Heart right ventricle (tissue), 16 donors: ENCODE measurements around the gene PRKAG2. TPM values are rescaled to one million over a fixed set of nuclear protein-coding genes. Genes with fewer than 3 reads are reported as not detected.

ENCODE experiments used
- ATAC-seq, 8 donors: fragments of 200-7000 bp; cut with Tn5 transposase; one replicate each; pipeline ENCODE4 v1.9.1; 2020; ENCODE audit warnings: mild to moderate bottlenecking in 8 of 8, moderate library complexity in 8 of 8, moderate number of reproducible peaks in 1 of 8
- DNase-seq, 2 donors: peaks; one replicate each; pipeline ENCODE4 v3.0.0-alpha.2; 2020
- H3K27ac ChIP-seq, 10 donors: fragments of 200-600 bp; sonication (generic) in 2 of 10; one replicate each; pipeline versions ENCODE4 v1.5.0 to v1.8.0; 2020 to 2022; ENCODE audit warnings: mild to moderate bottlenecking in 3 of 10
- H3K27me3 ChIP-seq, 7 donors: fragments of 200-600 bp; one replicate each; pipeline ENCODE4 v1.8.0; 2021 to 2022; ENCODE audit warnings: mild to moderate bottlenecking in 2 of 7
- H3K36me3 ChIP-seq, 9 donors: fragments of 200-600 bp; sonication (generic) in 1 of 9; one replicate each; pipeline versions ENCODE4 v1.5.0 to v1.8.0; 2020 to 2022; ENCODE audit warnings: mild to moderate bottlenecking in 2 of 9
- H3K4me1 ChIP-seq, 9 donors: fragments of 200-600 bp; sonication (generic) in 1 of 9; one replicate each; pipeline versions ENCODE4 v1.5.0 to v1.8.0; 2020 to 2022; ENCODE audit warnings: mild to moderate bottlenecking in 4 of 9
- H3K4me3 ChIP-seq, 10 donors: fragments of 200-600 bp; sonication (generic) in 2 of 10; one replicate each; pipeline versions ENCODE4 v1.5.0 to v1.8.0; 2020 to 2022; ENCODE audit warnings: mild to moderate bottlenecking in 7 of 10, moderate library complexity in 2 of 10
- H3K9me3 ChIP-seq, 11 donors: fragments of 200-600 bp in 10 of 11; sonication (generic) in 2 of 11; one replicate each; pipeline versions ENCODE4 v1.5.0 to v1.8.0; 2013 to 2022; ENCODE audit warnings: mild to moderate bottlenecking in 2 of 11, control low read depth in 1 of 11, moderate library complexity in 1 of 11
- WGBS, 2 donors: extraction: QIAGEN DNeasy Blood & Tissue Kit; methylation state at CpG; one replicate each; pipeline ENCODE4 v1.1.7; 2013; ENCODE audit warnings: inconsistent platforms in 1 of 2; 5-methylcytosine and 5-hydroxymethylcytosine counted together
- intact Hi-C, 10 donors: fragments of 100-400 bp; cut with DNase I; formaldehyde crosslinking; loops; one replicate each; pipeline versions ENCODE4 v1.11.1 to v1.14.2; 2022
- polyA plus RNA-seq, 2 donors: library from polyadenylated mRNA; stranded (reverse); fragments of 200-250 nt; gene quantifications; one replicate each; pipeline ENCODE4 v1.2.3, GENCODE V29; 2013
- total RNA-seq, 10 donors: library from RNA; stranded (reverse); fragmentation: NEBNext Ultra II Directional in 3 of 10; extraction: Animal tissue kit (Norgen Biotek cat#: 25700) in 3 of 10; gene quantifications; one replicate each; pipeline versions ENCODE4 v1.2.1 to v1.2.4, GENCODE V29; 2021 to 2023
- TF ChIP-seq, protein P1 (sequence below), 9 donors: fragments of 200-600 bp; sonication (generic) in 2 of 9; IDR thresholded peaks; one replicate each; pipeline versions ENCODE4 v1.5.0 to v1.8.0; 2021 to 2022; ENCODE audit warnings: antibody characterized with exemption in 9 of 9, mild to moderate bottlenecking in 5 of 9, moderate library complexity in 1 of 9
- donor health status: Arrhythmogenic right ventricular cardiomyopathy.
- donor health status: ischemic (EF 13 %, LVEDD 7.1; RV severe dilation, severe dysfunction).
- donor health status: healthy with polysubstance abuse.
- donor health status: DM: no; HTN: yes; CAD: no.
- donor health status: DM: no; HTN: no; CAD: no.
- donor health status: ischemic (EF 25% LVEDD 6.9; RV normal size, moderate dysfunction).
- donor health status: ischemic (EF 25% LVEDD 5.7; RV mildly dilated, moderate dysfunction).
- donor health status: healthy.
- donor health status: DM: yes; HTN: yes; CAD: no.
- donor health status: Ischemic cardiomyopathy.
- donor health status: ischemic (EF 35%, LVEDD 5.7; RV mildly dilated, moderate dysfunction).
- donor health status: nonischemic (EF 11% LVEDD 7.7; RV severe dilation, severe dysfunction).
- donor health status: DM: yes; HTN: yes; CAD: no.
- donor health status: PGD.
- donor health status: ischemic (EF 29% LVEDD 5.4; RV normal size, mild dysfunction).
- donor health status: nonischemic (EF 23%, LVEDD 6.1; RV moderate dilation, normal function).

Gene PRKAG2
- total and polyA plus RNA-seq, 12 donors: 52.4 to 156 (median 114) TPM

DNA sequence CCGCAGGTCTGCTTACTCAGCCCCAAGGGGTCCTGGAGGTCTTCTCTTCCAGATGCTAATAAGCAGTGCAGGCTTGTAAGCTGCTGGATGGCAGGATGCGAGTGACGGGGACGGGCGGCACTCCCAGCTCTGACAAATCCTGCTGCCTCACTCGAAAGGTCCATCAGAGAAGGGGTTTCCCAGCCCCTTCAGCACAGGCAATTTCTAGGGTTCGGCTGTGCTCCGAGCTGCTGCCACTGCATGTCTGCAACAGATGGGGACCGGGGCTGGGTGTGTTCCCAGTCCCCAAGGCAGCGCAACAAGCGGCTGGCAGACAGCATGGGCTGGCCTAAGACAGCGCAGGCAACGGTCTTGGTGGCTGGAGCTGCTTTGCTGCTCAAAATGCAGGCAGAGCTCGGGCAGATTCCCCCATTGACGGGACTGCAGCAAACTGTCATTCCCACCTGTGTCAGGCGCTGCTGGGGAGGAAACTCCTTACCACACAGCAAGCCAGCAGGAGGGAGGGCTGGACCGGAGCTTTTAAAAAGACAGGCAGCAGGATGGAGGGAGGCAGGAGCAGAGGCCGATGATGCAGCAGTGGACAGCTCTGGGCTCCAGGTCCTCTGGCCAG, 62.4 kb downstream of the PRKAG2 start:
- no peak for DNase-seq

DNA sequence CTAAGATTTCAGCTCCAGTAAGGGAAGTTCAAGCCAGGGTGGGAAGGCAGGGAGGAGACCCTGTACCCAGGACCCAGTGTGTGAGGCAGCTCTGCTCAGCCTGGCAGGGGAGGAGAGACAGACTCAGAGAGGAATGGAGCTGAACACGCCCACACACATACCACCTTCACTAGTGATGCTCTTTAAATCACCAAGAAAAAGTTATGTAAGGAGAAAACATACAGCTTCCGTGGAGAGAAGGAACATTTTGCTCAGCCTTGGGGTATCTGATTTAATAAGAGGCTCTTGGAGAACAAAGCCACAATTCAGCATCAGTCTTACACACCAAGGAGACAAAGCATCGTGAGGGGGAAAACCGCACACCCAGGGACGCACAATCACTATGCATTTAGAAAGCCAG, 62.9 kb downstream of the PRKAG2 start:
- no peak for ATAC-seq
- intact Hi-C loops: no loop called here
- DNase-seq: no peak
- WGBS, 2 donors: 79 to 80% methylated on average over 5 of the region's 5 CpGs
- no peaks in the 10 kb centered on the region for H3K9me3 ChIP-seq
- TF ChIP-seq, protein P1, sequence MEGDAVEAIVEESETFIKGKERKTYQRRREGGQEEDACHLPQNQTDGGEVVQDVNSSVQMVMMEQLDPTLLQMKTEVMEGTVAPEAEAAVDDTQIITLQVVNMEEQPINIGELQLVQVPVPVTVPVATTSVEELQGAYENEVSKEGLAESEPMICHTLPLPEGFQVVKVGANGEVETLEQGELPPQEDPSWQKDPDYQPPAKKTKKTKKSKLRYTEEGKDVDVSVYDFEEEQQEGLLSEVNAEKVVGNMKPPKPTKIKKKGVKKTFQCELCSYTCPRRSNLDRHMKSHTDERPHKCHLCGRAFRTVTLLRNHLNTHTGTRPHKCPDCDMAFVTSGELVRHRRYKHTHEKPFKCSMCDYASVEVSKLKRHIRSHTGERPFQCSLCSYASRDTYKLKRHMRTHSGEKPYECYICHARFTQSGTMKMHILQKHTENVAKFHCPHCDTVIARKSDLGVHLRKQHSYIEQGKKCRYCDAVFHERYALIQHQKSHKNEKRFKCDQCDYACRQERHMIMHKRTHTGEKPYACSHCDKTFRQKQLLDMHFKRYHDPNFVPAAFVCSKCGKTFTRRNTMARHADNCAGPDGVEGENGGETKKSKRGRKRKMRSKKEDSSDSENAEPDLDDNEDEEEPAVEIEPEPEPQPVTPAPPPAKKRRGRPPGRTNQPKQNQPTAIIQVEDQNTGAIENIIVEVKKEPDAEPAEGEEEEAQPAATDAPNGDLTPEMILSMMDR (IDR thresholded peaks at IDR 0.05): no peak
- H3K27me3 ChIP-seq: no peaks in the 10 kb centered on the region
- no peak overlapping the region for H3K27ac ChIP-seq
- no peaks in the 10 kb centered on the region for H3K36me3 ChIP-seq
- peaks cover 0 to 9% (median 0%) of the 10 kb centered on the region in 9 donors for H3K4me1 ChIP-seq
- H3K4me3 ChIP-seq: no peak overlapping the region

More for the DNA sequence above, 62.4 kb downstream of the PRKAG2 start:
- 61 to 71% methylated on average over 18 of the region's 18 CpGs for WGBS, 2 donors
- H3K4me3 ChIP-seq: no peak overlapping the region
- H3K9me3 ChIP-seq: no peaks in the 10 kb centered on the region
- TF ChIP-seq, protein P1 (IDR thresholded peaks at IDR 0.05): no peak
- no peak for ATAC-seq
- H3K36me3 ChIP-seq: no peaks in the 10 kb centered on the region
- H3K27ac ChIP-seq: no peak overlapping the region
- intact Hi-C loops: no loop called here
- H3K27me3 ChIP-seq: no peaks in the 10 kb centered on the region
- peaks cover 0 to 14% (median 0%) of the 10 kb centered on the region in 9 donors for H3K4me1 ChIP-seq

DNA sequence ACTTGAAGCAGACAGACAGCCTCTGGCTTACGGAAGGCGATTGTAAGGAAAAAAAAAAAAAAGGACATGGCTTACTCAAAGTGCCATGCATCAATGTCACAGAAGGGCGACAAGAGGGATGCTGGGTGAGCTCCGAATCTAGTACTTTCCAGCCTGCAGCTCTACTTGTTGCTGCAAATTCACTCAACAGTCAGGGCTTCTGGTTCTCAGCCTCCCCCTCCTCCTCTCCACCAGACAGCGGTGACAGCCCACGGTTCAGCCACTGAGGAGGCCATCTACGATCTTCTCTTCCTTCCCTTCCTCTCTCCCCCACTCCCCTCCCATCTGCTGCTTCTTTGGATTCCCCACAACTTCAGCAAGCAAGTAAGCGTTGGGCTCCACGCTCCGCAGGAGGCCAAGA, 63.5 kb downstream of the PRKAG2 start:
- WGBS, 2 donors: 72 to 74% methylated on average over 10 of the region's 10 CpGs
- H3K4me3 ChIP-seq: no peak overlapping the region
- TF ChIP-seq, protein P1 (IDR thresholded peaks at IDR 0.05): no peak
- no peaks in the 10 kb centered on the region for H3K36me3 ChIP-seq
- DNase-seq: no peak
- H3K27me3 ChIP-seq: no peaks in the 10 kb centered on the region
- intact Hi-C loops: no loop called here
- H3K9me3 ChIP-seq: no peaks in the 10 kb centered on the region
- ATAC-seq: no peak
- H3K27ac ChIP-seq: no peak overlapping the region
- peaks cover 0 to 11% (median 0%) of the 10 kb centered on the region in 9 donors for H3K4me1 ChIP-seq

DNA sequence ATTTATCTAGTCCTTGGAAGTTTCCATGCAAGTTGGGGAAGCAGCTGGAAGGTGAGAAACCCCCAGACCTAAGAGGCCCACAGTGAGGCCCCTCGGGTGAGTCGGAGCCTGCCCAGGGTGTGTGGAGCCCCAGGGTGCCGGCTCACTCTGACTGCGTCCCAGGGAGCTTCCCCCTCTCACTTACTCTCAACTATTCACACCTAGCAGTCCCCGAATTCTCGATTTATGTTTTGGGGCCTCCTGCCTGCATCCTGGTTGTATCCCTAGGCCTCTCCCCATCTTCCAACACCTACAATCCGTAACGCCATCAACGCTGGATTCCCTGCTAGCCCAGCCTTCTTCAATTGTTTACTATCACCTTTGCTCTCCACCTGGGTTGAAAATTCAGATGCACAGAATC, 63.9 kb downstream of the PRKAG2 start:
- H3K4me3 ChIP-seq: no peak overlapping the region
- no peaks in the 10 kb centered on the region for H3K36me3 ChIP-seq
- no peaks in the 10 kb centered on the region for H3K9me3 ChIP-seq
- H3K27ac ChIP-seq: no peak overlapping the region
- H3K4me1 ChIP-seq: peaks cover 0 to 15% (median 0%) of the 10 kb centered on the region in 9 donors
- H3K27me3 ChIP-seq: no peaks in the 10 kb centered on the region
- ATAC-seq (no peak), DNase-seq (no peak)
- 80 to 81% methylated on average over 9 of the region's 9 CpGs for WGBS, 2 donors
- TF ChIP-seq, protein P1 (IDR thresholded peaks at IDR 0.05): no peak
- intact Hi-C loops: no loop called here
